OCI-LY3 (cell line): ENCODE results near the gene RRAS2.

ENCODE experiments used
- H2AFZ ChIP-seq: fragments of 200-600, 300-600 bp; shearing (Covaris generic); 2 replicates; pipeline ENCODE4 v1.6.0; 2014; ENCODE audit warnings: antibody characterized with exemption, low read depth, low read length
- H3K27ac ChIP-seq: fragments of 200-600, 300-600 bp; sonication (generic); 2 replicates; pipeline ENCODE4 v1.5.1; 2014; ENCODE audit warnings: mild to moderate bottlenecking, low read length, moderate library complexity, mixed read lengths
- H3K27me3 ChIP-seq: fragments of 200-600, 300-600 bp; sonication (generic); 2 replicates; pipeline ENCODE4 v1.6.1; 2014; ENCODE audit warnings: low read depth, low read length, mixed read lengths
- H3K36me3 ChIP-seq: fragments of 200-600, 300-600 bp; sonication (generic); replicated peaks from 2 replicates; pipeline ENCODE3; 2014; ENCODE audit warnings: low read depth, low read length, mixed read lengths
- H3K4me1 ChIP-seq: fragments of 300-600, 200-600 bp; sonication (generic); 2 replicates; pipeline ENCODE4 v1.6.1; 2014; ENCODE audit warnings: low read length, mixed read lengths
- H3K4me2 ChIP-seq: fragments of 200-600, 300-600 bp; sonication (generic); 2 replicates; pipeline ENCODE4 v1.6.1; 2014; ENCODE audit warnings: low read length, mixed read lengths
- H3K4me3 ChIP-seq: fragments of 300-600, 200-600 bp; sonication (generic); 2 replicates; pipeline ENCODE4 v1.5.1; 2014; ENCODE audit warnings: antibody characterized with exemption, mild to moderate bottlenecking, low read length, moderate library complexity
- H3K79me2 ChIP-seq: fragments of 300-600, 200-600 bp; shearing (Covaris generic); 2 replicates; pipeline ENCODE4 v1.6.1; 2014; ENCODE audit warnings: mild to moderate bottlenecking, low read length, mixed read lengths
- H3K9ac ChIP-seq: fragments of 300-600, 200-600 bp; shearing (Covaris generic); 2 replicates; pipeline ENCODE4 v1.6.0; 2014; ENCODE audit warnings: mild to moderate bottlenecking, low read length, moderate library complexity
- H3K9me3 ChIP-seq: fragments of 200-600, 300-600 bp; shearing (Covaris generic); 2 replicates; pipeline ENCODE4 v1.6.1; 2014; ENCODE audit warnings: low read length, mixed read lengths; ENCODE audit not compliant: insufficient read depth
- H4K20me1 ChIP-seq: fragments of 200-600, 300-600 bp; sonication (generic); 2 replicates; pipeline ENCODE4 v1.6.1; 2016; ENCODE audit warnings: low read length, mixed read lengths; ENCODE audit not compliant: insufficient read depth
- CTCF ChIP-seq: fragments of 200-600, 300-600 bp; sonication (generic); IDR thresholded peaks from 2 replicates; pipeline ENCODE4 v1.5.1; 2014; ENCODE audit warnings: antibody characterized with exemption, low read length, low read depth
- EZH2phosphoT487 ChIP-seq: fragments of 200-600 bp; shearing (Covaris generic); IDR thresholded peaks from 2 replicates; pipeline ENCODE4 v1.6.1; 2018; ENCODE audit warnings: antibody characterized with exemption, mixed run types, low read depth

Gene RRAS2

GRCh38 chr11:14381968-14382367 lies 23.0 kb upstream of the RRAS2 start:
- H3K4me3 ChIP-seq = peak overlapping the region; percentile 80
- H3K79me2 ChIP-seq = no peaks in the 10 kb centered on the region
- no peak overlapping the region for H3K9ac ChIP-seq
- H3K4me1 ChIP-seq = peaks cover 6% of the 10 kb centered on the region
- H3K27me3 ChIP-seq = peaks cover 25% of the 10 kb centered on the region
- no peak overlapping the region for H3K27ac ChIP-seq
- H3K4me2 ChIP-seq = peak overlapping the region; percentile 81
- H3K9me3 ChIP-seq = no peaks in the 10 kb centered on the region
- no peaks in the 10 kb centered on the region for H3K36me3 ChIP-seq
- TF ChIP-seq EZH2phosphoT487 (no peak), CTCF (no peak)
- H4K20me1 ChIP-seq = no peaks in the 10 kb centered on the region
- 0 out of 2 replicates have a peak overlapping the region, but pooled peaks have one; percentile 68 for H2AFZ ChIP-seq

- no peaks in the 10 kb centered on the region for H3K36me3 ChIP-seq
- no peak overlapping the region for H3K27ac ChIP-seq
- peak overlapping the region; percentile 80 for H3K4me3 ChIP-seq
- no peaks in the 10 kb centered on the region for H3K79me2 ChIP-seq
- H3K9me3 ChIP-seq = no peaks in the 10 kb centered on the region
- H3K9ac ChIP-seq = peak overlapping the region; percentile 47
- peaks cover 30% of the 10 kb centered on the region for H3K27me3 ChIP-seq
- TF ChIP-seq EZH2phosphoT487 = no peak
- TF ChIP-seq CTCF = no peak
- H4K20me1 ChIP-seq = no peaks in the 10 kb centered on the region
- peak overlapping the region; percentile 81 for H3K4me2 ChIP-seq
- peak overlapping the region; percentile 68 for H2AFZ ChIP-seq
- H3K4me1 ChIP-seq = peaks cover 6% of the 10 kb centered on the region
These were observed 22.1 kb upstream of the RRAS2 start for GRCh38 chr11:14380947-14381561.

- Histone ChIP-seq H3K4me3 (peak overlapping the region; percentile 80), H4K20me1 (no peaks in the 10 kb centered on the region), H3K27ac (no peak overlapping the region), H3K4me2 (peak overlapping the region; percentile 81), H3K9ac (peak overlapping the region; percentile 47), H3K9me3 (no peaks in the 10 kb centered on the region), H2AFZ (peak overlapping the region; percentile 68; the same call in 1 of the 2 replicates), H3K79me2 (no peaks in the 10 kb centered on the region), H3K4me1 (peaks cover 6% of the 10 kb centered on the region), H3K36me3 (no peaks in the 10 kb centered on the region), H3K27me3 (peaks cover 30% of the 10 kb centered on the region)
- TF ChIP-seq EZH2phosphoT487 (no peak), CTCF (no peak)
These were observed 21.3 kb upstream of the RRAS2 start for GRCh38 chr11:14380125-14380936.

- H3K9me3 ChIP-seq = no peaks in the 10 kb centered on the region
- no peak overlapping the region for H3K4me2 ChIP-seq
- peaks cover 30% of the 10 kb centered on the region for H3K27me3 ChIP-seq
- no peak overlapping the region for H3K9ac ChIP-seq
- H3K79me2 ChIP-seq = no peaks in the 10 kb centered on the region
- H3K27ac ChIP-seq = no peak overlapping the region
- peaks cover 6% of the 10 kb centered on the region for H3K4me1 ChIP-seq
- no peak overlapping the region for H3K4me3 ChIP-seq
- TF ChIP-seq EZH2phosphoT487 (no peak), CTCF (no peak)
- no peak overlapping the region for H2AFZ ChIP-seq
- no peaks in the 10 kb centered on the region for H4K20me1 ChIP-seq
- no peaks in the 10 kb centered on the region for H3K36me3 ChIP-seq
These were observed 19.2 kb upstream of the RRAS2 start for GRCh38 chr11:14378171-14378570.
